AG10803 (cell line): Measurements from ENCODE around the gene VAC14.

Experiments used
- DNase-seq: peaks from one replicate; pipeline ENCODE4 v3.0.0; 2010; ENCODE audit warnings: low read depth
- H3K4me3 ChIP-seq: 2 replicates; pipeline ENCODE4 v1.5.1; 2011; ENCODE audit warnings: mild to moderate bottlenecking, low read length, control low read depth
- TF ChIP-seq, protein P1 (sequence below): conservative IDR thresholded peaks from 2 replicates; pipeline ENCODE4 v1.5.1; 2011; ENCODE audit warnings: mild to moderate bottlenecking, low read length, control low read depth, inconsistent platforms

Gene VAC14

DNA sequence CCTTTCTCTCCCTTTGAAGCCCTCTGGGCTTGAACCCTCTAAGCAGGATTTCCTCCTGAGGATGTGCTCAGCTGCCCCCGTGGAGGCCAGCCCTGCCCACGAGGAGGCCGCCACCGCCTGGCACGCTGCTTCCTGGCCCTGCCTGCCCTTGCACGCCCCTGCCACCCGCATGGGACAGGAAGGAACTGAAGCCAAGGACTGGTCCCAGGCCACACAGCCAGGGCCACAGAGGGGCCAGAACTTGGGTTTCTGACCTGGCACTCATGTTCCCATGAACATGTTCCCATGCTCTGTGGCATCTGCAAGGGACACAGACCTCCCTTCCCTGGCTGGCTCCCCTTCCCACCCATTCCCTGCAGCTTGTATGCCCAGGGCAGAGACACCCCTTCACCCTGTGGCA lies 91.0 kb downstream of the VAC14 start:
- no peak for DNase-seq
- TF ChIP-seq, protein P1, sequence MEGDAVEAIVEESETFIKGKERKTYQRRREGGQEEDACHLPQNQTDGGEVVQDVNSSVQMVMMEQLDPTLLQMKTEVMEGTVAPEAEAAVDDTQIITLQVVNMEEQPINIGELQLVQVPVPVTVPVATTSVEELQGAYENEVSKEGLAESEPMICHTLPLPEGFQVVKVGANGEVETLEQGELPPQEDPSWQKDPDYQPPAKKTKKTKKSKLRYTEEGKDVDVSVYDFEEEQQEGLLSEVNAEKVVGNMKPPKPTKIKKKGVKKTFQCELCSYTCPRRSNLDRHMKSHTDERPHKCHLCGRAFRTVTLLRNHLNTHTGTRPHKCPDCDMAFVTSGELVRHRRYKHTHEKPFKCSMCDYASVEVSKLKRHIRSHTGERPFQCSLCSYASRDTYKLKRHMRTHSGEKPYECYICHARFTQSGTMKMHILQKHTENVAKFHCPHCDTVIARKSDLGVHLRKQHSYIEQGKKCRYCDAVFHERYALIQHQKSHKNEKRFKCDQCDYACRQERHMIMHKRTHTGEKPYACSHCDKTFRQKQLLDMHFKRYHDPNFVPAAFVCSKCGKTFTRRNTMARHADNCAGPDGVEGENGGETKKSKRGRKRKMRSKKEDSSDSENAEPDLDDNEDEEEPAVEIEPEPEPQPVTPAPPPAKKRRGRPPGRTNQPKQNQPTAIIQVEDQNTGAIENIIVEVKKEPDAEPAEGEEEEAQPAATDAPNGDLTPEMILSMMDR, result no peak
- no peak overlapping the region for H3K4me3 ChIP-seq

DNA sequence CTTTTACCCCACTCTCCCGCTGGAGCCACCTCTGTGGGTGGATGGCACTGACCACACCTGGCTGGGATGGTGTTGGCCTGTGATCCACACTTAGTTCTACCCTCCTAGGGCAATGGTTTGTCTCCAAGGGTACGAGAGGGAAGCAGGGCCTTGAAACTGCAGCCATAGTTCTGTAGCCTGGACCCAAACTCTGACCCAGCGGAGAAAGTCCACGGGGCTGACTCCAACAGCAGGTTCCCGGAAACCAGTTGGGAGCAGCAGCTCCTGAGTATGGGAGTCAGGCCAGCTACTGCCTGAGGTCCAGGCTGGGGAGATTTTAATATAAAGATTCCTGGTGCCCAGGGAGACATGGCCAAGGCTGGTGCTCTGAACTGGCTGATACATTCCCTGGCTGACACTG lies 91.5 kb downstream of the VAC14 start:
- TF ChIP-seq, protein P1, result no peak
- H3K4me3 ChIP-seq, result no peak overlapping the region
- no peak for DNase-seq

DNA sequence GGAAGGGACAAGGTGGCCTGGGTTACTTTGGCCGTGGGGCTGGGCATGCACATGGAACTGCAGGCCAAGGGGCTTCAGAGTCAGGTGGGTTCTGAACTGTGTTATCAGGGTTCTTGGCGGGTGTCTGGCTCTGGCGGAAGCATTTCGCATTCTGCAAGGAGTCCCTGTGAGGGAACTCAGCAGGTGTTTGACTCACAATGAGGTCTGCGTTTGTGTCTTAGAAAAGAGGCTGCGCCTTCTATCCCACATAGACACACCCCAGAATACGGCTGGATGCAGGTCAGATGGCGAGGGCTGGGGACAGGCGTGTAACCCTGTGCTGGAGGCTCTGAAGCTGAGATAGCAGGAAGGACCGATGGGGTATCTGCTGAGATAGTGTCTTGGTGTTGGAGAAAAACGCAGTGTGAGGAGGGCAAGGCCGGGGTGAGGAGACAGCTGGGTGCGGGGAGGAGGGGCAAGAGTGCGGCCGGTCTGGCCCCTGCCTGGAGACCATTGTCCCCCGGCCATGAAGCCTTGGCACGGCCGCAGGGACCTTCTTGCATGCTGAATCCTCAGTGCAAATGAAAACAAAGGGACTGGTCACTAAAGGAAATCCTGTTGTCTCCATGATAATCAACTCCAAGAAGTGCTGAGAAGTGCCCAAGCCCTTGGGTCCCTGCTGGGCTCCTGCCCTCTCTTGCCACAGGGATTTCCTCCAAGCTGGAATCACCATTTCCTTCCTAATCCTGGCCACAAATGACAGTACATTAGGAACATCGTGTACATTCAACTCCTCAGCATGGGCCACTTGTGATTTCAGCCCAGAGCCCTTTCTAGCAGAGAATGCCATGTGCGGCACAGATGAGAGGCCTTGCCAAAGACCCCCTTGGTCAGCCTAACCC lies 92.4 kb downstream of the VAC14 start:
- no peak for DNase-seq
- TF ChIP-seq, protein P1, result no peak
- H3K4me3 ChIP-seq, result no peak overlapping the region

DNA sequence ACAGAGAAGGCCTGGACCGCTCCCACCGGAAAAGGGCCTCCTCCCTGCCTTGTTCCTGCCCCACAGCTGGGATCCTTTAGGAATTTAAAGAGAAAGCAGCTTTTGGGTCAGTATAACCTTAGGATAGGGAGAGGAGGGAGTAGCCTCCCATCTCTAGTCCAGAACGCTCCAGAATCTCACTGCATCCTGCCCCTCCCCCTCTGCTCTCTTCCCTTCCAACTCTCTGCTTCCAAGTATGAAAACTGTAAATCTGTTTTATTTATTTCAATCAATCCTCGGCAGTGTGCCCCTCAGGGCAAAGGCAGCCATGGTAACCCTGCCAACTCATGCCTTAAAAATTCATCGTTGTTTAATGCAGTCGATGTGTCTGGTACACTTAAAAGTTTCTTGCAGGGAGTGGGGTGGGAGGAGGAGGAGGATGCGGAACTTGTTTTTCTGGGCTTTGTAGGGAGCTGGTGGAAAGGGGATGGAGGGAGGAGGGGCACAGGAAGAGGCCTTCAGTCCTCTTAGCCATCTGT lies 94.0 kb downstream of the VAC14 start:
- TF ChIP-seq, protein P1, result no peak
- DNase-seq, result peak; percentile 96
- peak overlapping the region; percentile 9; the same call in 1 of the 2 replicates for H3K4me3 ChIP-seq

DNA sequence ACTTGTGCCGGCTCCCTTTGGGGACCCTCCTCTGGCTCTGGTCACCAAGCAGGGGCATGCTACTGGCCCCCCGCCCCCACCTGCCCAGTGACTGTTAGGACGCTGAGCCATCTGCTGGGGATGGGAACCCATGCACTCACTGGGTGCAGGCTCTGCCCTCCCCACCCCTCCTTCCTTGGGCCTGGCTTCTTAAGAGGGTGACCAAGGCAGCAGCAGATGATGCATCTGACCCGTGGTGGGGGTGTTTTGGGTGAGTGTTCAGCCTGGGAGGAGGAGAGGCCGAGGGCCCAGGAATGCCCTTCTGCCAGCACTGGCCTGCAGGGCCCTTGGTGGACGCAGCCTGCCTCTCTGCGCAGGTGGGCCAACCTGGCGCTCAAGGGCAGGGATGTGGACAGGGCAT lies 95.9 kb downstream of the VAC14 start:
- TF ChIP-seq, protein P1, result no peak
- no peak overlapping the region for H3K4me3 ChIP-seq
- DNase-seq, result peak; percentile 59

DNA sequence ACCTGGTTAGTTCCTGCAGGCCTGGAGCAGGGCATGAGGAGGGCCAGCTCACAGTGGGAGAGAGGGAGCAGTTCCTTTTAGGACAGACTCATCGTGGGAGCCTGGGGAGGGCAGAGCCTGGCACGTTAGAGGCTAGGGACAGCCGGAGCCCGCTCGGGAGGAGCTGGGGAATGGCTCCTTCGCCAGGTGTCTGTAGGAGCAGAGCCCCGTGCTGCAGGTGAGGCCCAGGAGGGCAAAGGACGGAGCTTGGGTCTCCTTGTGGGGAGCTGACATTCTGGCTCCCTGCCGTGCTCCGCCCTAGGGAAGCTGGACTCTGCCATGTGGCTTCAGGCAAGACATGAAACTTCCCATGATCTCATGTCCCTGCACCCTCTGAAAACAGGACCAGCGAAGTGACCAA lies 96.4 kb downstream of the VAC14 start:
- H3K4me3 ChIP-seq, result no peak overlapping the region
- TF ChIP-seq, protein P1, result no peak
- peak; percentile 57 for DNase-seq
